ENCODE measurements around the gene SLC7A5. TPM values are rescaled to one million over a fixed set of nuclear protein-coding genes. Genes with fewer than 3 reads are reported as not detected.

Gene SLC7A5
- polyA plus RNA-seq, 1 donor from 2014 or later, result 3.9 TPM

- no peak for TF ChIP-seq TAF1 (IDR thresholded peaks at IDR 0.05; ENCODE audit: low read depth)
- TF ChIP-seq, protein P1, sequence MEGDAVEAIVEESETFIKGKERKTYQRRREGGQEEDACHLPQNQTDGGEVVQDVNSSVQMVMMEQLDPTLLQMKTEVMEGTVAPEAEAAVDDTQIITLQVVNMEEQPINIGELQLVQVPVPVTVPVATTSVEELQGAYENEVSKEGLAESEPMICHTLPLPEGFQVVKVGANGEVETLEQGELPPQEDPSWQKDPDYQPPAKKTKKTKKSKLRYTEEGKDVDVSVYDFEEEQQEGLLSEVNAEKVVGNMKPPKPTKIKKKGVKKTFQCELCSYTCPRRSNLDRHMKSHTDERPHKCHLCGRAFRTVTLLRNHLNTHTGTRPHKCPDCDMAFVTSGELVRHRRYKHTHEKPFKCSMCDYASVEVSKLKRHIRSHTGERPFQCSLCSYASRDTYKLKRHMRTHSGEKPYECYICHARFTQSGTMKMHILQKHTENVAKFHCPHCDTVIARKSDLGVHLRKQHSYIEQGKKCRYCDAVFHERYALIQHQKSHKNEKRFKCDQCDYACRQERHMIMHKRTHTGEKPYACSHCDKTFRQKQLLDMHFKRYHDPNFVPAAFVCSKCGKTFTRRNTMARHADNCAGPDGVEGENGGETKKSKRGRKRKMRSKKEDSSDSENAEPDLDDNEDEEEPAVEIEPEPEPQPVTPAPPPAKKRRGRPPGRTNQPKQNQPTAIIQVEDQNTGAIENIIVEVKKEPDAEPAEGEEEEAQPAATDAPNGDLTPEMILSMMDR (IDR thresholded peaks at IDR 0.05; ENCODE audit: poor library complexity, severe bottlenecking), result no peak
- TF ChIP-seq EP300 (conservative IDR thresholded peaks at IDR 0.05; ENCODE audit: poor library complexity, severe bottlenecking), result no peak
- no peak for TF ChIP-seq SMC3 (conservative IDR thresholded peaks at IDR 0.05; ENCODE audit: poor library complexity)
- TF ChIP-seq POLR2AphosphoS5 (IDR thresholded peaks at IDR 0.05), result no peak
- TF ChIP-seq RAD21 (conservative IDR thresholded peaks at IDR 0.05), result no peak
- no peak for TF ChIP-seq EZH2 (IDR thresholded peaks at IDR 0.05; ENCODE audit: borderline replicate concordance, insufficient read depth, low read length, poor library complexity, severe bottlenecking)
- no peak for TF ChIP-seq MXI1 (conservative IDR thresholded peaks at IDR 0.05; ENCODE audit: poor library complexity, severe bottlenecking)
- no peak for TF ChIP-seq REST (IDR thresholded peaks at IDR 0.05; ENCODE audit: borderline replicate concordance)
- no peaks in the 10 kb centered on the region for H3F3A ChIP-seq (ENCODE audit: insufficient read depth, low read length, poor library complexity, severe bottlenecking)
- no peak overlapping the region for H3K9ac ChIP-seq (ENCODE audit: low read length)
- H4K20me1 ChIP-seq (ENCODE audit: insufficient read depth), result no peaks in the 10 kb centered on the region
- no peak overlapping the region for H3K27ac ChIP-seq (ENCODE audit: low read length)
- no peaks in the 10 kb centered on the region for H3K9me2 ChIP-seq (ENCODE audit: insufficient read depth, low read length)
- H3K36me3 ChIP-seq (ENCODE audit: insufficient read depth, low read length), result no peaks in the 10 kb centered on the region
- H3K4me3 ChIP-seq (ENCODE audit: low read length), result no peak overlapping the region
- H3K79me2 ChIP-seq (replicated peaks; ENCODE audit: insufficient read depth, low read length), result no peaks in the 10 kb centered on the region
- no peak overlapping the region for H2AFZ ChIP-seq (ENCODE audit: low read depth, low read length)
- H3K9me3 ChIP-seq (ENCODE audit: low read length), result no peaks in the 10 kb centered on the region
- H3K4me2 ChIP-seq (ENCODE audit: low read length), result no peak overlapping the region
- H3K27me3 ChIP-seq (ENCODE audit: insufficient read depth, low read depth, low read length), result no peaks in the 10 kb centered on the region
These were observed 33.4 kb downstream of the SLC7A5 start for GRCh38 chr16:87835882-87836331.

DNA sequence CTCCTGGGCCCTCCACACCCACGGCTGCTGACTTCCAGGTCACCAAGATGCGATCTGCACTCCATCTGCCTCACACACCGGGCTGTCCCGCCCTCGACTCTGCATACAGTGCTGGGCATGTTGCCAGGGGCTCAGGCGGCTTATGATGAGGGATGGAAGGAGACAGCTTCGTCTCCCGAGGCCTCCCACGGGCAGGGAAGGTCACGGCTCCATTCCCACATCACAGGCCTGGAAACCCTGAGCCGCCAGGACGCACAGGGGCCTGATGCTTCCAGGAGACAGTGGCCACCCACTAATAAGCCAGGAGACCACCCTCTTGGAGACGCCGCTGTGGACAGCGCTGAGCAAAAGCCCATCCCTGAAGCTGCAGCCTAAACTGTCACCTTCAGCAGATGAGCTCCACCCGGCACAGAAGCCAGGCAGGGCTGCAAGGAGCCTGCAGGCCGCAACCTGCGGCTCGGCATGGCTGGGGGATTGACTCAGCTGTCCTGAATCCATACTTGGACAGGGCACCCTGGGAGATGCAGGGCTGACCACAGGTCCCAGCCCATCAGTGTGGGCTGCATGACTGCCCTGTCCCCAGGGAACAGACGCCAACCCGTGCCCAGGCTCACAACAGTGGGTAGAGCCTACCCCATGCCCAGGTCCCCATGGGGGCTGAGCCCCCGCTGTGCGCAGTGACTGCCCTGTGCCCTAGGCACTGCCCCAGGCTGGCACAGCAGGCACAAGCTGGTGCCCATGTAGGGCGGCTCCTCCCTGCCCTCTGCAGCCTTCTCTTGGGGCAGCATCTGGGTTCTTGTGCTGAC is 34.4 kb downstream of the SLC7A5 start:
- H3K79me2 ChIP-seq (replicated peaks; ENCODE audit: insufficient read depth, low read length), result no peaks in the 10 kb centered on the region
- H3K9me2 ChIP-seq (ENCODE audit: insufficient read depth, low read length), result no peaks in the 10 kb centered on the region
- no peak overlapping the region for H3K4me2 ChIP-seq (ENCODE audit: low read length)
- TF ChIP-seq, protein P1 (IDR thresholded peaks at IDR 0.05; ENCODE audit: poor library complexity, severe bottlenecking), result no peak
- TF ChIP-seq REST (IDR thresholded peaks at IDR 0.05; ENCODE audit: borderline replicate concordance) (no peak), EP300 (conservative IDR thresholded peaks at IDR 0.05; ENCODE audit: poor library complexity, severe bottlenecking) (no peak), MXI1 (conservative IDR thresholded peaks at IDR 0.05; ENCODE audit: poor library complexity, severe bottlenecking) (no peak), SMC3 (conservative IDR thresholded peaks at IDR 0.05; ENCODE audit: poor library complexity) (no peak), EZH2 (IDR thresholded peaks at IDR 0.05; ENCODE audit: borderline replicate concordance, insufficient read depth, low read length, poor library complexity, severe bottlenecking) (no peak), RAD21 (conservative IDR thresholded peaks at IDR 0.05) (no peak)
- no peak overlapping the region for H3K9ac ChIP-seq (ENCODE audit: low read length)
- H3K9me3 ChIP-seq (ENCODE audit: low read length), result no peaks in the 10 kb centered on the region
- H3F3A ChIP-seq (ENCODE audit: insufficient read depth, low read length, poor library complexity, severe bottlenecking), result no peaks in the 10 kb centered on the region
- H3K27me3 ChIP-seq (ENCODE audit: insufficient read depth, low read depth, low read length), result no peaks in the 10 kb centered on the region
- H3K36me3 ChIP-seq (ENCODE audit: insufficient read depth, low read length), result no peaks in the 10 kb centered on the region
- H3K4me3 ChIP-seq (ENCODE audit: low read length), result no peak overlapping the region
- no peak overlapping the region for H2AFZ ChIP-seq (ENCODE audit: low read depth, low read length)
- no peaks in the 10 kb centered on the region for H4K20me1 ChIP-seq (ENCODE audit: insufficient read depth)
- no peak overlapping the region for H3K27ac ChIP-seq (ENCODE audit: low read length)

Measured in neural cell (in vitro differentiated cells).